Memory B cell (primary cell): ENCODE results near the gene PARP2.
A peak's percentile ranks its signal among the peaks of the same experiment; 100 is the strongest.

Experiments used
- ATAC-seq: fragments of 150-1000 bp; cut with Tn5 transposase; 2 replicates; pipeline ENCODE4 v1.10.0; 2021; ENCODE audit warnings: low read depth, mild to moderate bottlenecking, moderate library complexity
- DNase-seq, 2 donors: peaks; one replicate each; pipeline ENCODE4 v3.0.0; 2022; ENCODE audit warnings: low spot score in 2 of 2
- H3K27ac Mint-ChIP-seq: one replicate; pipeline ENCODE4 v1.8.0; 2022; ENCODE audit warnings: mild to moderate bottlenecking, moderate library complexity, mixed read lengths
- H3K27me3 Mint-ChIP-seq: one replicate; pipeline ENCODE4 v1.8.0; 2022; ENCODE audit warnings: mixed read lengths
- H3K36me3 Mint-ChIP-seq: one replicate; pipeline ENCODE4 v1.8.0; 2022; ENCODE audit warnings: mild to moderate bottlenecking, mixed read lengths
- H3K4me1 Mint-ChIP-seq: one replicate; pipeline ENCODE4 v1.8.0; 2022; ENCODE audit warnings: mixed read lengths
- H3K4me3 Mint-ChIP-seq: one replicate; pipeline ENCODE4 v1.8.0; 2022; ENCODE audit warnings: mild to moderate bottlenecking, moderate library complexity, mixed read lengths
- H3K9me3 Mint-ChIP-seq: one replicate; pipeline ENCODE4 v1.8.0; 2022; ENCODE audit warnings: mixed read lengths

Gene PARP2

DNA sequence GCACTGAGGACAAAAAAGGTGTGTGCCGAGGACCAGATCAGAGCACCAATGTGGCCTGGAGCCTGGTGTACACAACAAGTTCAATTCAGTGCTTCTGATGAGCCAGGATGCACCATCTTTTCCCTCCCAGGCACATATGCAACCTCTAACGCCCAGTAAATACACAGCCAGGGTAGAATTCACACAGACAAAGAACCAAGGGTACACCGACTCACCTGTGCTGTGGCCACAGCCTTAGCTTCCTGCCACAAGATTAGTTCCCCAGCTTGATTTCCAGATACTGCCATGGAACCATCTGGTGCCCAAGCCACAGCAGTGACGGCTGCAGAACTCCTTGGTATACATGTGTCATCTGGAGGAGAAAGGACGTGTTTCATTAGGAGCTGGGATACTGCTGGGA is 29.4 kb downstream of the PARP2 start:
- Mint-ChIP-seq H3K36me3 (peaks cover 71% of the 10 kb centered on the region), H3K27ac (no peak overlapping the region), H3K27me3 (no peaks in the 10 kb centered on the region), H3K4me1 (peaks cover 2% of the 10 kb centered on the region), H3K4me3 (no peak overlapping the region), H3K9me3 (peaks cover 2% of the 10 kb centered on the region)
- no peak for ATAC-seq
- no peak for DNase-seq

DNA sequence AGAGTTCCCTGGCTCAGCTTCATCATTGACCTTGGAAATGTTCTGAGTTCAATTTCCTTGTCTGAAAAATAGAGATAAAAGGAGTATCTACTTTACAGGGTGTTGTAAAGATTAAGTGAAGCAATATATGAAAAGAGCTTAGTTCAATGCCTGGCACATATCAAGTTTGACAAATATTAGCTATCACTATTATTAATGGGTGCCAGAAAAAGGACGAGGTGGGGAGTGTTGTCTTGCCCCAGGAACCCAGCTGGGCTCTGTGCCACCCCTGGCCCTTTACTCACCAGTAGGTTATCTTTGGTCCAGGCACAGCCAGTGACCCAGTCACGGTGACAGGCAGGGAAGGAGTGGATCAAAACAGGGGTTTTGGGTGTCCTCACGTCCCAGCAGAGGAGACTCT is 32.0 kb downstream of the PARP2 start:
- H3K27ac Mint-ChIP-seq, result no peak overlapping the region
- H3K4me3 Mint-ChIP-seq, result no peak overlapping the region
- peaks cover 69% of the 10 kb centered on the region for H3K36me3 Mint-ChIP-seq

DNA sequence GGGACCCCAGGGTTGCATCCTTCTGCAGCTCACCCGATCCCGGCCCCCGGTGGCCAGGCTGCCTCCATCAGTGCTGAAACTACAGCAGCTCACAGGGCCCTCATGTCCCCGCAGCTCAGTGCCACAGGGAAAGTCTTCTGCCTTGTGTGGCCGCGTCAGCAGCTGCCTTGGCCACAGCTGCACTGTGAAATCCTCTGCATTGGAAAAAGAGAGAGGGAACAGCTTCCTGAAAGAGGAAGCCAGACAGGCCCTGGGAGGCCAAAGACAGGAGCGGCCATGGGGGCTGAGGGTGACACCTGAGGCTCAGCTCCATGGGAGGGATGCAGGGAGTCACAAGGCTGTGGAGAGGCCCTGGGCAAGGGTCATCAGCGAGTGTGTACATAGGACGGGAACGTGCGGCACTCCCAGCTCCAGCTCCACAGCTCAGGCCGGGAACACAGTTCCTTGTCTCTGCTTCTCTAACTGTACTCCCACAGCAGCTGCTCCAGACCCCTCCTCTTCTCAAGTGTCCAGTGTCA is 32.7 kb downstream of the PARP2 start:
- Mint-ChIP-seq H3K27me3 (no peaks in the 10 kb centered on the region), H3K9me3 (no peaks in the 10 kb centered on the region), H3K4me1 (no peaks in the 10 kb centered on the region), H3K27ac (no peak overlapping the region), H3K36me3 (peaks cover 68% of the 10 kb centered on the region), H3K4me3 (no peak overlapping the region)
- ATAC-seq (no peak), DNase-seq (no peak)

More for the DNA sequence above, 32.0 kb downstream of the PARP2 start:
- H3K4me1 Mint-ChIP-seq, result no peaks in the 10 kb centered on the region
- ATAC-seq, result no peak
- no peak for DNase-seq
- H3K9me3 Mint-ChIP-seq, result no peaks in the 10 kb centered on the region
- no peaks in the 10 kb centered on the region for H3K27me3 Mint-ChIP-seq

DNA sequence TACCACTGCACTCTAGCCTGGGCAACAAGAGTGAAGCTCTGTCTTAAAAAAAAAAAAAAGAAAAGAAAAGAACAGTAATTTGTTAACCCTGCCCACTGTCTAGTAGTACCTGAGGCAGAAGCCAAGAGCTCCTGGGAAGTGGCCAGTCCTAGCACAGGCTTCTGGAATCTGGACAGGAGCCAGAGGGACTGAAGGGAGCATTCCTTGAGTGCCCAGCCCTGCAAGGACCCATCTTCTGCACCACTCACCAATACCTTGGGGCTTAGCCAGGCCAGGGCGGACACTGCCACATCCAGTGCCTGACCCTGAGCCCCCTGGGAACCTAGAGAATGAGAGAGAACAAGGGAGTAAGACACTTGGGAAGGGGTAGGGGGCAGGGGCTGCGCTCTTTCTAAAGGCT is 33.7 kb downstream of the PARP2 start:
- Mint-ChIP-seq H3K36me3 (peaks cover 65% of the 10 kb centered on the region), H3K27ac (no peak overlapping the region), H3K9me3 (no peaks in the 10 kb centered on the region), H3K4me3 (no peak overlapping the region), H3K4me1 (no peaks in the 10 kb centered on the region), H3K27me3 (no peaks in the 10 kb centered on the region)
- no peak for ATAC-seq
- DNase-seq, result no peak

DNA sequence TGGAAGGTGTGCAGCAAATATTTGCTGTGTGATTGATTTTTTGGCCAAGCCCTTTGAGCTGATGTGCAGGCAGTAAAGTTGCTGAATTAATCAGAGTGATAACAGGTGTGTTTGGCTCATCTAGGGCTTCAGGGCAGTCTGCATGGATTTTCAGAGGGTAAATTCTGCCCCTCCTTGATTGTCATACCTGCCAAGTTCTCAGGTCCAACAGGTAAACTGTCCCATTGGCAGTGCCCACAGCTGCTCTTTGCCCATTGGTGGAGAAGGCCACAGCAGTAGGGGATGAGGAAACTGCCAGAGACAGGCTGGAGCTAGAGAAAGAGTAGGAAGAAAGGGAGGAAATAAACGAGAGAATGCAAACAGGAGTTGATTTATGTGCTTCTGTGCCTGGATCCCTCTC is 36.3 kb downstream of the PARP2 start:
- Mint-ChIP-seq H3K9me3 (no peaks in the 10 kb centered on the region), H3K36me3 (peaks cover 61% of the 10 kb centered on the region), H3K27me3 (no peaks in the 10 kb centered on the region), H3K4me3 (no peak overlapping the region), H3K4me1 (no peaks in the 10 kb centered on the region), H3K27ac (peak overlapping the region; percentile 60)
- no peak for DNase-seq
- ATAC-seq, result no peak

DNA sequence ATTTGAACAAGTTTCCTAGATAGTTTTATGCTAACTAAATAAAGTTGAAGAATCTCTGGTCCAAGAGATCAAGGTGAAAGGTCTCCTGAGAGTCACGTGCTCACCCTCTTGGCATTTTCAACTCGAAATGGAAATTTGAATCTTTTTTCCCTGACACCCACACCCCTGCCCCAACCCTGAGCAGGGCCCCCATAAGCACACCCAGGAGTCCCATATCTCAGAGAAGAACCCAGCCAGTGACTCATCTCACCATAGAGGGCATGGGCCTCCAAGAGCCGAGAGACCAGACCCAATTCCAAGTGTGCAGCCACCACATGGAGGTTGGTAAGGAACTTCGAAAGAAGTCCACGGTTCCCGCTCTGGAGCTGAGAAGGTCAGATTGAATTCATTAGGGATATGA is 37.2 kb downstream of the PARP2 start:
- Mint-ChIP-seq H3K36me3 (peaks cover 57% of the 10 kb centered on the region), H3K27ac (peak overlapping the region; percentile 32), H3K4me3 (no peak overlapping the region), H3K27me3 (no peaks in the 10 kb centered on the region), H3K4me1 (no peaks in the 10 kb centered on the region), H3K9me3 (no peaks in the 10 kb centered on the region)
- no peak for ATAC-seq
- no peak for DNase-seq

DNA sequence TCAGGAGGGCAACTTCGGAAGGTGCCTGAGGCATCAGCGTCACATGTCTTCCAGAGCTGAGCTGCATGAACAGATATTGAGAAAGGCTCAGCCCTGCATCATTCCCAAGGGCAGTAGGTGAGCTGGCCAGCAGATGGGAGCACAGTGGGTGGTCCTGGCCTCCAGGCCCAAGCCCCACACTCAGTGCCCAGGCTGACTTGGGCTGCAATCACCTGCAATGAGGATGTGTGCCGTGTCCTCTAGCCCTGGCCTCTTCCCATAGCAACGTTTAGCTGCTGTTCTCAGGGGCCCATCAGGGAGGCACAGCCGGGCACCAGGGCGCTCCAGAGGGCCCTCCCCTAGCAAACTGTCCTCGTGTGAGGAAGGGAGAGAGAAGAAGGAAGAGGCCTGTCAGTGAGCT is 37.9 kb downstream of the PARP2 start:
- Mint-ChIP-seq H3K27me3 (no peaks in the 10 kb centered on the region), H3K9me3 (no peaks in the 10 kb centered on the region), H3K36me3 (peaks cover 56% of the 10 kb centered on the region)

DNA sequence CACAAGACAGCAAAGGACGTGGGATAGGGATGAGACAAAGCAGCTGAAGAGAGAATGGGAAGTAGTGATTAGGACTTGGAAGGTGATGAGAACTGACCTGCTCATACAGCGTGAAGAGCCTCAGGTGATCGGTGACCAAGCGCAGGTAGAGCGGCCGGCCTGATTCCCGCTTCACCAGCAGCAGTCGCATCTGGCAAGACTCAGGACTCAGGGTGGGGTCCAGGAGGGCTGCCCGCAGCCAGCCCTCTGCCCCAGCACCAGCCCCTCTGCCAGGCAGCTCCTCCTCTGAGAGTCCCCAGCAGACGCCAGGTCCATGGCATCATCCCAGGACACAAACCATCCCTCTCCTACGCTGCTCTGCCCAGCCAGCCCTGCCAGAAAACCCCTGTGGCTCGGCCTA is 39.1 kb downstream of the PARP2 start:
- Mint-ChIP-seq H3K27me3 (no peaks in the 10 kb centered on the region), H3K36me3 (peaks cover 50% of the 10 kb centered on the region), H3K27ac (peak overlapping the region; percentile 18), H3K4me3 (no peak overlapping the region), H3K9me3 (no peaks in the 10 kb centered on the region), H3K4me1 (peaks cover 1% of the 10 kb centered on the region)
- DNase-seq, result no peak
- no peak for ATAC-seq

More for the DNA sequence above, 37.9 kb downstream of the PARP2 start:
- Mint-ChIP-seq H3K4me1 (no peaks in the 10 kb centered on the region), H3K27ac (peak overlapping the region; percentile 32), H3K4me3 (no peak overlapping the region)
- ATAC-seq (no peak), DNase-seq (no peak)

DNA sequence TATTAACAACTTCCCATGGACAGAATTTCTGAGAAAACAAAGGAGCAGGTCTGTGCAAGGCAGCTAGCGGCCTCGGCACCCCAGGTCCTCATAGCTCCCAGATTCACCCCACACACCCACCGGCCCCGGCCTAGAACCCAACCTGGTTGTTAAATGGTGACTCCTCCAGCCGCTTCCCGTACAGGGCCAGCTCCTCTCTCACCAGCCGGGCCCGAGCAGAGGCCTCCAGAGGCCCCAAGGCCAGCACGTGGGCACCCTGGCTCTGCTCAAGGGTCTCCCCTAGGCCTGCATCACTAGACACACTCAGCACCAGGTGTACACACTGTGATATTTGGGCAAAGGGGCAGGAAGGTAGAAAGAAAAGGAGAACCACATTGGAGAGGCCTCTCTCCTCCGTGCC is 39.6 kb downstream of the PARP2 start:
- Mint-ChIP-seq H3K9me3 (peaks cover 1% of the 10 kb centered on the region), H3K4me3 (no peak overlapping the region), H3K4me1 (peaks cover 4% of the 10 kb centered on the region), H3K36me3 (peaks cover 50% of the 10 kb centered on the region), H3K27ac (no peak overlapping the region), H3K27me3 (no peaks in the 10 kb centered on the region)
- no peak for ATAC-seq
- DNase-seq, result no peak

DNA sequence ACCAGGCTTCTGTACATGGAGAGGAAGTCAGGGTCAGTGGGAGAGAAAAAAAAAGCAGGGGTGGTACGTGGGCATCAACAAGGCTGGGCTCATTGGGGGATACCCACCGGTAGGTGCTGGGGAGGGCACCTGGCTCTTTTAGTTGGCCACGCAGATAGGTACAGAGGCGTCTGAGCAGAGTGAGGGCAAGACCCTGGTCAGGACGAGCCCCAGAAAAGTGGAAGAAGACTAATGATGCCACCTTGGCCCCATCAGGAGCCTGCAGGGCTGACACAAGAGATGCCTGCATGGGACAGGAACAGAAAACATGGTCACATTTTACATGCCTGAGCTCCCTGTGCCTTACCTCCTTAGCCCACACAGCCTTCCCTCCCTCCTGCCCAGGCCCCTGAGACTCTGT is 40.2 kb downstream of the PARP2 start:
- H3K27me3 Mint-ChIP-seq, result no peaks in the 10 kb centered on the region
- H3K36me3 Mint-ChIP-seq, result peaks cover 54% of the 10 kb centered on the region
- H3K4me3 Mint-ChIP-seq, result no peak overlapping the region
- H3K27ac Mint-ChIP-seq, result no peak overlapping the region
- peaks cover 2% of the 10 kb centered on the region for H3K9me3 Mint-ChIP-seq
- DNase-seq (no peak), ATAC-seq (no peak)
- peaks cover 5% of the 10 kb centered on the region for H3K4me1 Mint-ChIP-seq

DNA sequence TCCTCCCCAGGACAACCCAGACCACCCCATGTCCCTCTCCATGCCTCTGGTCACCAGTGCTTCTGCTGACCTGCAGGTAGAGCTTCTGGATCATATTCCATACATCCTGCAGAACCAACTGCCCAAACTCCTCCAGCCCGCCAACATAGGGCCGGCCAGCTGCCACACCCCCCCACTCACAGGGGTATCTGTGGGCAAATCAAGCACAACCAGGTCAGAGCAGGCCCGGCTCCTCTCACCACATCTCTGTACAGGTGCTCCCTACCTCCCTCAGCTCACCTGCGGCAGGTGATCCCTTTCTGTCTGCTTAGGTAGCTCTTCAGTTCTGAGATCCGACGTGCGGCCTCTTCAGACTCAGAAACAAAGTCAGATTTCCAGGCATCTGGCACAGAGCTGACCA is 40.9 kb downstream of the PARP2 start:
- Mint-ChIP-seq H3K27ac (no peak overlapping the region), H3K4me3 (no peak overlapping the region), H3K9me3 (peaks cover 2% of the 10 kb centered on the region), H3K4me1 (peaks cover 5% of the 10 kb centered on the region), H3K27me3 (no peaks in the 10 kb centered on the region), H3K36me3 (peaks cover 53% of the 10 kb centered on the region)
- ATAC-seq (no peak), DNase-seq (no peak)

DNA sequence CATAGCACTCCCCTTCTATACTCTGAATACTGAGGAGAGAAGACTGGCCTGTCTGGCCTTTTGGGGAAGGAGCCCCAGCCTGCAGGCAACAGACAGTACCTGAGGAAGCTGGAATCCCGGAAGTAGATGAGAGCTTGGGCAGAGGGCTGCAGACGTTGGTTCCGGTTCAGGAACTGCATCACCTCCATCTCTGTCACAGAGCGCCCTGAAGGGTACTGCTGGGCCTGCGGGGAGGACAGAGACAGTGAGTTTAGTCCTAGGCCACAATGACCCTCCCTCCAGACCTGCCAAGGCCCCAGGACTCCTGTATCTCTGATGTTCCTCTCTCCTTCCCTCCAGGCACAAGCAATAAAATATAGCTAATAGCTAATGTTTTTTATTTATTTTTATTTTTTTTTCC is 41.5 kb downstream of the PARP2 start:
- peaks cover 53% of the 10 kb centered on the region for H3K36me3 Mint-ChIP-seq
- no peak overlapping the region for H3K4me3 Mint-ChIP-seq
- H3K4me1 Mint-ChIP-seq, result peaks cover 8% of the 10 kb centered on the region
- H3K9me3 Mint-ChIP-seq, result peaks cover 2% of the 10 kb centered on the region
- ATAC-seq (no peak), DNase-seq (no peak)
- no peaks in the 10 kb centered on the region for H3K27me3 Mint-ChIP-seq
- no peak overlapping the region for H3K27ac Mint-ChIP-seq

DNA sequence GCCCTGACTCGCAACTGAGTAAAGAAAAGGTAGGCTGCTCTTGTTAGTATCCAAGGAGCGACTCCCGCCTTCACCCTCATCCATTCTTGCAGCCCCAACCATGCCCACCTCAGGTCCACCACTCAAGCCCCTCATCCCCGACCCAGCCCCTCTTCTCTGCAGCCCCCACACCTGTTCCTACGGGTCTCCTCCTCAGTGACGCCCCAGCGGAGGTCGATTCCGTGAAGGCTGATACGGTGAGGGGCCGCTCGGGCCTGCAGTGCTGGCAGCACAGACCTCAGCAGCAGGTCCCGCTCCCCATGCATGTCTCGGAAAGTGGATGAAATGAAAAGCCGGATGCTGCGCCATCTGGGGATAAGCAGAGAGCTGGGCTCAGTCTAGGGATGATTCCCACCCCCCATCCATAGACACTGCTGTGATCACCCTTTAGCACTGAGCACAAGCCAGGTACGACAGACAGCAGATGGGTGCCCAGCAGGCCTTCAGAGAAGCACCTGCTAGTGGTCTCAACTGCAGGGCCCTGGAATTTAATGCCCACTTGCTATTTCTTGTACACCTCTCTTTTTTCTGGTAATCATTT is 42.9 kb downstream of the PARP2 start:
- H3K9me3 Mint-ChIP-seq, result peaks cover 2% of the 10 kb centered on the region
- H3K27ac Mint-ChIP-seq, result no peak overlapping the region
- no peak for DNase-seq
- peaks cover 50% of the 10 kb centered on the region for H3K36me3 Mint-ChIP-seq
- peaks cover 8% of the 10 kb centered on the region for H3K4me1 Mint-ChIP-seq
- no peak for ATAC-seq
- no peak overlapping the region for H3K4me3 Mint-ChIP-seq
- no peaks in the 10 kb centered on the region for H3K27me3 Mint-ChIP-seq

DNA sequence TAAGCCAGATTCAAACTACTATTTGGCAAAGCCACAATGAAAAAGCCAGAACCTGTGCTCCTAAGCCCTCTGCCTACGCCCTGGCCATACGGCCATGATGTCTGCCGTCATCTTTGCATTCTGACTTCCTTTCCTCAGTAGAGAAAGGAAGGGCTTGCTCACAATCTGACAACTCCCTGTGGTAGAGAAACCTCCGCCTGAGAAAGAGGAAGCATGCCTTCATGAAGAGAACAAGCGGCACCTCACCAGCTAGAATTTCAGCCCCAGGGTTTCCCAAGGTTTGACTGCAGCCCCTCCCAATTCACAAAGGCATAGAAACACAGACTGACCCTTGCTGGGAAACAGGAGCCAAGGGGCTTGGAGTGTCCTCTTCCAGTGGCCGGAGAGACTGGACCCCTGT is 44.1 kb downstream of the PARP2 start:
- peaks cover 47% of the 10 kb centered on the region for H3K36me3 Mint-ChIP-seq
- H3K9me3 Mint-ChIP-seq, result peaks cover 2% of the 10 kb centered on the region
- peaks cover 8% of the 10 kb centered on the region for H3K4me1 Mint-ChIP-seq
- no peak overlapping the region for H3K4me3 Mint-ChIP-seq
- peak; percentile 98 for ATAC-seq
- no peaks in the 10 kb centered on the region for H3K27me3 Mint-ChIP-seq
- DNase-seq, result peak in 1 of 2 donors; percentile 34
- H3K27ac Mint-ChIP-seq, result peak overlapping the region; percentile 52

DNA sequence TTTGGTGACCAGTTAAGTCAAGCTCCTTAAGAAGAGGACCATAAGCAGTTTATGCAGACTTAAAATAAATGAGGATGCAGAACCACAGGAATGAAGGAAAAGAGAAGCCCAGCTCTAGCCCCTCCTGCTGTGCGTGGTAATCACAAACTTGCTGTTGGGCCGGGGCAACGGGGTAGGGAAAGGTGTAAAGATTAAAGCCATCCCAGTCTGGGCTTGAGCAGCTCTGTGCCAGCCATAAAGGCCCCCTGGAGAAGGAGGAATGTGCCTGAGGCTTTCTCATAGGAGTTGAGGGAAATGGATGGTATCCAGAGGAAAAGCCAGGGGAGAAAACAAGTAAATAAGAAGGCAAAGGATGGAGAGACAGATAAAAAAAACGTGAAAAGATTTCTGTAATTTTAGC is 44.7 kb downstream of the PARP2 start:
- H3K9me3 Mint-ChIP-seq, result peaks cover 2% of the 10 kb centered on the region
- no peak for DNase-seq
- no peaks in the 10 kb centered on the region for H3K27me3 Mint-ChIP-seq
- H3K4me1 Mint-ChIP-seq, result peaks cover 8% of the 10 kb centered on the region
- peak overlapping the region; percentile 52 for H3K27ac Mint-ChIP-seq
- ATAC-seq, result no peak
- H3K4me3 Mint-ChIP-seq, result no peak overlapping the region
- H3K36me3 Mint-ChIP-seq, result peaks cover 47% of the 10 kb centered on the region
